NT2/D1 (cell line): ENCODE measurements around the gene TGFB1I1.
A peak's percentile ranks its signal among the peaks of the same experiment; 100 is the strongest.
"Not testable (repeated sequence)": the region's sequence is repeated elsewhere in the genome, so short reads cannot be mapped to it uniquely, and the experiment has no call there.

Source experiments
- DNase-seq: peaks from one replicate; pipeline ENCODE4 v3.0.0-alpha.2; 2011; ENCODE audit warnings: low read depth, low spot score
- H3K27me3 ChIP-seq: 2 replicates; pipeline ENCODE4 v1.6.0; 2011; ENCODE audit warnings: mild to moderate bottlenecking; ENCODE audit not compliant: insufficient read length, insufficient read depth
- H3K36me3 ChIP-seq: 2 replicates; pipeline ENCODE4 v1.6.1; 2011; ENCODE audit warnings: mild to moderate bottlenecking, low read length, mixed read lengths; ENCODE audit not compliant: insufficient read depth, insufficient read length
- H3K4me1 ChIP-seq: 2 replicates; pipeline ENCODE4 v1.5.1; 2011; ENCODE audit not compliant: insufficient read depth, insufficient read length
- H3K4me3 ChIP-seq: 2 replicates; pipeline ENCODE4 v1.5.1; 2011; ENCODE audit warnings: low read depth; ENCODE audit not compliant: insufficient read length
- H3K9ac ChIP-seq: 2 replicates; pipeline ENCODE4 v1.6.0; 2011; ENCODE audit warnings: low read depth; ENCODE audit not compliant: insufficient read length
- H3K9me3 ChIP-seq: 2 replicates; pipeline ENCODE4 v1.5.1; 2011; ENCODE audit warnings: mild to moderate bottlenecking, low read length; ENCODE audit not compliant: insufficient read depth
- SUZ12 ChIP-seq: IDR thresholded peaks from 2 replicates; pipeline ENCODE4 v1.6.1; 2011; ENCODE audit not compliant: insufficient read length, insufficient read depth; ENCODE audit errors: extremely low read depth
- YY1 ChIP-seq: IDR thresholded peaks from 2 replicates; pipeline ENCODE4 v1.6.1; 2011; ENCODE audit not compliant: insufficient read length, insufficient read depth
- ZNF274 ChIP-seq: IDR thresholded peaks from 2 replicates; pipeline ENCODE4 v1.6.1; 2011; ENCODE audit warnings: mild to moderate bottlenecking, low read depth, low read length

TGFB1I1 gene

GRCh38 chr16:31429796-31430195 is 42.2 kb upstream of the TGFB1I1 start:
- no peak for TF ChIP-seq YY1
- TF ChIP-seq ZNF274 = no peak
- no peak for TF ChIP-seq SUZ12
- DNase-seq = no peak
- no peaks in the 10 kb centered on the region for H3K27me3 ChIP-seq
- H3K9ac ChIP-seq = no peak overlapping the region
- no peaks in the 10 kb centered on the region for H3K36me3 ChIP-seq
- no peak overlapping the region for H3K4me3 ChIP-seq
- no peaks in the 10 kb centered on the region for H3K9me3 ChIP-seq
- H3K4me1 ChIP-seq = no peaks in the 10 kb centered on the region

DNA sequence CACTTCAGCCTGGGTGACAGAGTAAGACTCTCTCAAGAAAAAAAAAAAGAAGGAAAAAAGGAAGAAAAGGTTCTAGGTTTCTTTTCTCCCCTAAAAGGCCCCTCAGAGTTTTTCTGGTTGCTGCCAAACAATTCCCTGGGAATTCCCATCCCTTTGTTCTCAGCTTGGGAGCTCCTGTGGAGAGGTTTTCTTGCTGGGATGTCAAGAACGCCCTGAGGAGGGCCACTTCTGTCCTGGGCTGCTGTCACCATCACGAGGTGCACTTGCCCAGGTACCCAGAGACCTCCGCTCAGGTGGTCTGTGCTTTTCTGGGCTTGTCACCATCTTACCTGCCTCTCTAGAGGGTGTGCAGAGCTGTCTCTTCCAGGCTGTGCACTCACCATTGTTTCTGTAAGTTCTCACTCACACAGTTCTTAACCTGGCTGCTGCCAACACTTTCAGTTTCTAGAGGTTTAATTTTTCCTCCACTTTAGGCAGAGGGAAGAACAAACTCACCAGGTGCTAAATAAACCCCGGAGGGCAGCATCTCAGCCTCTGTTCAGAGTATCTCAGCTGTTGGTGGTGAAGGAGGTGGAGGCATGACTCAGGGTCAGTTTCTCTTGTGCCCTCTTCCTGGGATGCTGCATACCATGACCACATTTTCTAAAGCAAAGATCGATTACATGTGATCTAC is 41.4 kb upstream of the TGFB1I1 start:
- Histone ChIP-seq H3K9me3 (no peaks in the 10 kb centered on the region), H3K27me3 (no peaks in the 10 kb centered on the region), H3K4me3 (no peak overlapping the region), H3K36me3 (no peaks in the 10 kb centered on the region), H3K4me1 (no peaks in the 10 kb centered on the region), H3K9ac (no peak overlapping the region)
- no peak for DNase-seq
- TF ChIP-seq SUZ12 (no peak), ZNF274 (no peak), YY1 (no peak)

DNA sequence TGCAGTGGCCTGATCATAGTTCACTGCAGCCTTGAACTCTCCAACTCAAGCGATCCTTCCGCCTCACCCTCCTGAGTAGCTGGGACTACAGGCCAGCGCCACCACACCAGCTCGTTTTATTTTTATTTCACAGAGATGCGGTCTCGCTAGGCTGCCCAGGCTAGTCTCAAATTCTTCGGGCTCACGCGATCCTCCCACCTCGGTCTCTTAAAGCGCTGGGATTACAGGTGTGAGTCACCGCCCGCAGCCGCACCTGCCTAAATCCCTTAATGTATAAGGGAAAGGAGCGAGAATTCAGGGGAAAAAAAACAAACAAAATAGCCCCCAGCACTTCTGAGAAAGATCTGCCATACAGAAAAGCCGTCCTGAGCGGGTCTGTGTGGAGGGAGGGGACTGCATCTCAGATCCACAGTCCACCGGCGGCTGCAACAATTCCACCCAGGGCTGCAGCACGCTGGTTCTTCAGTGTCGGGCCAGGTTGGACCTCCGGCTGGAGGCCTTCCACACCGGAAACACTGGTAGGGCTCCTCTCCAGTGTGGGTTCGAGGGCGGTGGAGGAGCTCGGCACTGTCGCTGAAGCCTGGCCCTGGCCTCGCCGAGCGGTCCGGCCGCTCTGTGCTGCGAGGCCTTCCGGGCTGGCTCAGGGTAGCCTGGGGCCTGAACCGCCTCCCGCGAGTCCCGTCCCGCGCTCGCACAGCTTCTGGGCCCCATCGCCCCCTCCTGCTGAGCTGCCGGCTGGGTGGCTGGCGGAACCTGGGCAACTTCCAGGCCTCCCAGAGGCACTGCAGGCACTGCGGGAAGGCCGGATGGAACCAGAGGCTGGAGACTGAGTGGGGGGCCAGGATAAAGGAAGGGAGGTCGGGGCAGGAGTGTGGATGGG is 36.4 kb upstream of the TGFB1I1 start:
- Histone ChIP-seq H3K9ac (no peak overlapping the region), H3K9me3 (no peaks in the 10 kb centered on the region), H3K27me3 (no peaks in the 10 kb centered on the region), H3K4me1 (peaks cover 9% of the 10 kb centered on the region), H3K36me3 (no peaks in the 10 kb centered on the region), H3K4me3 (no peak overlapping the region)
- no peak for DNase-seq
- TF ChIP-seq SUZ12 (no peak), ZNF274 (no peak), YY1 (no peak)

DNA sequence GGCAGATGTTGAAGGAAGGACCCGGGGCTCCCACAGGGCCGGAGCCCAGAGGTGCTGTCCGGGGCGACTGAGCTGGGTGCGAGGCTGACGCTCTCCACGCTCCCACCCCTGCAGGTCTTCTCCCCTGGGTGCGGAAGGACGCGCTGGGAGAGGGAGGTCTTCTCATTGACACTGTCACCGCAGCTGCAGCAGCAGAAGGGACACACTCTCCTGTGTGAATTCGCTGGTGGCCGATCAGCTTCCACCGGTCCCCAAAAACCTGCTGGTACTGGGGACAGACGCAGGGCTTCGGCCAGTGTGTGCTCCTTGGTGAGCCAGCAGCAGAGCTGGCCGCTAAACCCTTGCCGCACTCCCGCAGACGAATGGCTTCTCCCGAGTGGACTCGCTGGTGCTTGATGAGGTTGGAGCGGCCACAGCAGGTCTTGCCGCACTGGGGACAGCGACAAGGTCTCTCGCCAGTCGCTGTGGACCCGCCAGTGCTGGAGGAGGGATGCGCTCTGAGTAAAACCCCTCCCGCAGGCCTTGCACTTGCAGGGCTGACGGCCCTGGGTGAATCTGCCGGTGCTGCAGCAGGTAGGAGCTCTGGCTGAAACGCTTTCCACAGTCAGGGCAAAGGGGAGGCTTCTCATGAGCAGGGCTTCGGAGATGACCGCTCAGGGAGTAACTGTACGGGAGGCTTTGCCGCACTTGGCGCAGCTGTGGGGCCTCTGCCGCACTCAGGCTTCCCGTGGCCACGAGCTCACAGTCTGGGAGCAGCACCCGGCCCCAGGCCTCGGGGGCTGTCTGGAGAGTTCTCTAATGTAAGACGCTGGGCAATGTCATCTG is 35.5 kb upstream of the TGFB1I1 start:
- Histone ChIP-seq H3K36me3 (no peaks in the 10 kb centered on the region), H3K9me3 (no peaks in the 10 kb centered on the region), H3K4me3 (no peak overlapping the region), H3K27me3 (no peaks in the 10 kb centered on the region), H3K9ac (peak overlapping the region; percentile 17), H3K4me1 (peaks cover 9% of the 10 kb centered on the region)
- DNase-seq = no peak
- TF ChIP-seq YY1 (no peak), SUZ12 (no peak), ZNF274 (no peak)

GRCh38 chr16:31438414-31438813 is 33.5 kb upstream of the TGFB1I1 start:
- Histone ChIP-seq H3K36me3 (no peaks in the 10 kb centered on the region), H3K9ac (no peak overlapping the region)

DNA sequence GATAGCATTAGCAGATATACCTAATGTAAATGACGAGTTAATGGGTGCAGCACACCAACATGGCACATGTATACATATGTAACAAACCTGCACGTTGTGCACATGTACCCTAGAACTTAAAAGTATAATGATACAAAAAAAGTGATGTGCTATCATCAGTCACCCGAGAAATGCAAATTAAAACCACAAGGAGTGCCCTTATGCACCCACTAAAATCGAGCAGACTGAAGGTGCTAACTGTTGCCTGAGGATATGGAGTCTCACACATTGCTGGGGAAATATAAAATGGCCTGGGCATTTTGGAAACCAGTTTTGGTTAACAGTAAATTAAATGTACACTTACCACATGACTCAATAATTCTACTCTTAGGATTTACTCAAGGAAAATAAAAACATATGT is 32.9 kb upstream of the TGFB1I1 start:
- H3K9ac ChIP-seq, DNase-seq, H3K36me3 ChIP-seq, H3K9me3 ChIP-seq, H3K4me1 ChIP-seq, H3K4me3 ChIP-seq, H3K27me3 ChIP-seq: not testable (repeated sequence)

More at GRCh38 chr16:31438414-31438813, 33.5 kb upstream of the TGFB1I1 start:
- H3K27me3 ChIP-seq = no peaks in the 10 kb centered on the region
- DNase-seq = no peak
- no peak overlapping the region for H3K4me3 ChIP-seq
- H3K9me3 ChIP-seq = no peaks in the 10 kb centered on the region
- no peak for TF ChIP-seq SUZ12
- no peak for TF ChIP-seq ZNF274
- TF ChIP-seq YY1 = no peak
- peaks cover 9% of the 10 kb centered on the region for H3K4me1 ChIP-seq

DNA sequence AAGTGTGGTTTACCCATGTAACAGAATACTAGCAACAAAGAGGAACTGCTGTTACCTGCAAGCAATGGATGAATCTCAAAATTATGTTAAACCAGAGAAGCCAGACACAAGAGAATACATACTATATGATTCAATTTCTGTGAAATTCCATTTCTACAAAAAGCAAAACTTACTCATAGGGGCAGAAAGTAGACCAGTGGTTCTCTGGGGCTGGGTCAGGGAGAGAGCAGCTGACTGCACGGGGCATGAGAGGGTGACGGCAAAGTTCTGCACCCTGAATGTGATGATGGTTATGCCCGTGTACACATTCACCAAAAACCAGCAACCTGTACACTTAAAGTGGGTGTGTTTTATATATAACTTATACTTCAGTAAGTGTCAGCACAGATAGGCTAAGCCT is 32.4 kb upstream of the TGFB1I1 start:
- TF ChIP-seq YY1 = no peak
- no peak for TF ChIP-seq SUZ12
- TF ChIP-seq ZNF274 = no peak
- Histone ChIP-seq H3K4me1 (peaks cover 9% of the 10 kb centered on the region), H3K9ac (no peak overlapping the region), H3K4me3 (no peak overlapping the region), H3K36me3 (no peaks in the 10 kb centered on the region), H3K27me3 (no peaks in the 10 kb centered on the region), H3K9me3 (no peaks in the 10 kb centered on the region)
- no peak for DNase-seq
